ENCODE results near the gene MAGEF1.

Gene MAGEF1

DNA sequence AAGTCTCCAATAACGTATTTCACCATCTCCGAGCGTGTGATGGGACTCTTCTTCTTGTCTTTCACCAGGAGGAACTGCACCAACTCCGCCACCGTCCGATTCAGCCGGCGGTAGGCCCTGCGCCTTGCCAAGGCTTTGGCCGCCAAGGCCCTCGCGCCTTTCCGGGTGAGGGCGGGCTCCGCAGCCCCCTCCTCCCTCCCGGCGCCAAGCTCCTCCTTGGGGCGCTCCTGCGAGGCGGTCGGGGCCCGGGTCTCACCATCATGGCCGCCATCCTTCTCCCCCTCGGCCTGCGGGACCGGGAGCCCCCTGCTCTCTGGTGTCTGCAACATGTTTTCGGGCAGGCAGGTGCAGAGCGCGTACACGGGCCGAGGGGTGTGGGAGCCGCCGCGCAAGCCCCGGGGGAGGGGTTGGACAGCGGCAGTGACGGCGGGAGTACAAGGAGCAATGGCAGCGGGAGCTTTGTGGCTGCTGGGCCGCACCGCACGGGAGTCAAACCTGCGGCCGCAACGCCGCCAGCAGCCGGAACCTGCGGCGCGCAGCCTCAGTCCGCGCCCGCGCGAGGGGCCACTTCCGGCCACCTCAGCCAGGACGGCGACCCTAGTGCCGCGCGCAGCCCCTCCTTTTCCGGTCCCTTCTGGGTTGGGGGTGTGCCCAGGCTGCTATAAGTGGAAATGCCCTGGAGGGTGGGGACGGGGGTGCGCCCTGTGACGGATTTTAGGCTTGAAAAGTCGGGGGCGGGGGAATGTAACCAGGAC, at the start of gene MAGEF1:
TSS of gene MAGEF1 (minus strand) at position 572 of the 755 bp plus-strand sequence. CDS start at position 329, 243 bp downstream.
- DNase-seq: peak; percentile 78 to 83

DNA sequence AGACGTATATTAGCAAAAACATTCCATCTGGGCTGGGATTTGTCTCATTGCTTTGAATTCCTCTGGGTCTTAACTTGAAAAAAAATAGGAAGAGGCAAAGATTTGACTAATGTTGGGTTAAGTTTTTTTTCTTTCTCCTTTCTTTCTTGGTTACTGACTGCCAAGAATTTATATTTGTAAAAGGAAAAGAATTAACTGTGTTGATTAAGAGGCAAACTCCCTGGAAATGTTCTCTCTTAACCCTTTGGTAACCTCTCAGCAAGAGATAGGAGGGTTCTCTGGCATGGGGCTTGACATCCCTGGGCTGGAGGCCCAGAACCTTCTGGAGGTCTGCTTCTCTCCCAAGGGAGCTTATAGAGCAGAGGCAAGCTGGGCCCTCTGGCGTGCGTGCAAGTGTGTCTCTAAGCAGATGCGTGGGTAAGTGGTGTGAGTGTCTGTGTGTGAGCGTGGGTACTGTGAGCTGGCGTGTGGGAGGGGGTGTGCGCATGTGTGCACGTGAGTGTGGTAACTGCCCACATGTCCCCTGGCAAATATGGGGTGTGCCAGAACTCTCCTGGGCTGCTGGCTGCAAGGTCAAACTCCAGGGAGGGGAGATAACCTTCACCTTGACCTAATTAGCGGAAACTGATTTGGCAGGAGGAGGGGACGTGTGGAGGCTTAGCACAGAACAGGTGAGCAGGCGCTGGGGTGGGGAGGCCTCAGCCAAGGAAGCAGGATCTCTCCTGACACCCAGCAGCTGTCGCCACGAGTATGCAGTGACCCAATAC, 49.4 kb upstream of the MAGEF1 start:
- no peak for DNase-seq

DNA sequence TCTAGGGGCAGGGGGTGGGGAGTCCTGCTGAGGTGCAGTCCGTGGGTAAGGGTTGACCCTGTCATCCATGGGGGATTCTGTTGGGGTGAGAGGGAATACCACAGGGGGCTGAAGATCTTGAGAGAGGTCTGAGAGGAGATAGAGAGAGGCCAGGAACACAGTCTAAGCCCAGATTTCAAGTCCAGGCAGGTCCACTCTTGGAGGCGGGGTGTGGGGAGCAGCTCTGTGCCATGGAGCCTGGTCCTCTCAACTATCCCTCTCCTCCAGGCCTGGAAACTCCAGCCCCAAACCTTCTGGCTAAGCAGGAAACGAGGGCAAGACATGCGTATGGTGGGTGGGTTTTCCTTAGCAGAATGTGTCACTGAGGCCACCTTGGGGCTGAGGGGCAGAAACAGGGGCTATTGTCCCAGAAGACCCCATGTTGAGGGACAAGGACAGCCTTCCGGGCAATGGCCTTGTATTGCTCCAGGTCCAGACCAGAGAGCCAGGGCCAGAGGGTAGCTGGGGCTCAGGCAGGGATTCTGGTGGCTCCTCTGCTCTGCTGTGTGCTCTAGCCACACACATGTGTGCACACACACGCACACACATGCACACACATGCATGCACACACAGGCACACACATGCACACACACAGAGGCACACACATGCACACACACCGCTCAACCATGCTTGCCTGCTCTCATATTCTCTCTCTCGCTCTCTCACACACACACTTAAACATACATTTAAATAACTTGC, 48.6 kb upstream of the MAGEF1 start:
- no peak for DNase-seq

DNA sequence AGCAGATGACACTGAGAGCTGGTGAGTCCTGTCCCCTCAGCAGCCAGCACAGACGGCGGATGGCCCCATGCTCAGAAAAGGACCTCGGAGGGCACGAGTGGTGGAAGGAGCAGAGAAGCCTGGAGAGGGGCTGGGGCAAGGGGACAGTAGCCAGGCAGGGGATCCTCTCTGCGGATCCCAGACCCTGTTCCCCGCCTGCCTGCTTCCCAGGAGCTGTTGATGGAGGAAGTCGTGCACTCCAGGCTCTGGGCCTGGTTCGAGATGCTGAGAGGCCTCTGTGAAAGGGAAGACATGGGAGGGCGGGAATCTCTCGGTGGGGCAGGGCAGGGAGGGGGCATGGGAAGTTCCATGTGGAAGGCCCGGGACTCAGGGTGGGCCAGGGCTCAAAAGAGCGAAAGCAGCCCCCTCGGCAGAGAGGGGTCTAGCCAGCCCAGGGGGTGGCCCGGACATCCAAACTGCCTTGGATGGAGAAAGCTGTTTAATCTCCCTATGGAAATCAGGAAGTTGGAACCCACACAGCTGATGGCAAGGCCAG, 47.9 kb upstream of the MAGEF1 start:
- DNase-seq: no peak

DNA sequence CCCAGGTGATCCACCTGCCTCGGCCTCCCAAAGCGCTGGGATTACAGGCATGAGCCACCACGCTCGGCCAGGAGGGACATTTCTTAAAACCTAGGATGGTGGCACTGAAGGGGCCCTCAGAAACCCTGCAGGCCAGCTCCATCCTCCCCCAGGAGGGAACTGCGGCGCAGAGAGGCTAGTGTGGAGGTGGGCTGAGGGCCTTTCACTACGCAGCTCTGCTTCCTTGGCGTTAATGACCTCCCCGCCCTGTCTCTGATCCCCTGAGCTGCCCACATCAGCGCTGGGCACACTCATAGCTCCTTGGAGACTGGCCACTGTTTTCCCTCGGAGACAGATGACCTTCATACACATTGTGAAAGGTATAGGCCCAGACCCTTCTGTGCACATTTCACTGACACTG, 46.2 kb upstream of the MAGEF1 start:
- DNase-seq: no peak

GRCh38 chr3:184757022-184757651, 45.3 kb upstream of the MAGEF1 start:
- DNase-seq: no peak

GRCh38 chr3:184756151-184757021, 44.5 kb upstream of the MAGEF1 start:
- no peak for DNase-seq

- DNase-seq: no peak
Measured at GRCh38 chr3:184755315-184755731, 43.5 kb upstream of the MAGEF1 start.

GRCh38 chr3:184752361-184752760, 40.5 kb upstream of the MAGEF1 start:
- no peak for DNase-seq

- DNase-seq: no peak
Measured at GRCh38 chr3:184751204-184752040, 39.6 kb upstream of the MAGEF1 start.

GRCh38 chr3:184750349-184751083, 38.7 kb upstream of the MAGEF1 start:
- DNase-seq: no peak

DNA sequence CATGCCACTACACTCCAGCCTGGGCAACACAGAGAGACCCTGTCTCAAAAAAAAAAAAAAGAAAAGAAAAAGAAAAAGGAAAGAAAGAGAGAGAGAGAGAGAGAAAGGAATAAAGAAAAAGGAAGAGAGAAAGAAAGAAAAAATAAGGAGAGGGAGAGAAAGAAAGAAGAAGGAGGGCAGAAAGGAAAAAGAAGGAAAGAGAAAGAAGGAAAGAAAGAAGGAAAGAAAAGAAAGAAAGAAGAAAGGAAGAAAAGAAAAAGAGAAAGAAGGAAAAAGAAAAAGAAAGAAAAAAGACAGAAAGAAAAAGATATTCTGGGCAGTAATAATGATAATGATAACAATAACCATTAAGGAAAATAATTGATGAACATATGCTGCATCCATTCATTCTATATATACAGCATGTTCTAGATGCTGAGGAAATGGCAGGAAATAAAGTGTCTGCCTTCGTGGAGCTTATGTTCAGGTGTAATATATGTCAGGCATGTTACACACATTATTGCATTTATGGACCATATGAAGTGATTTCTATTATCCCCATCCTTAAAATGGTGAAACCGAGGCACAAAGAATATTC, 37.4 kb upstream of the MAGEF1 start:
- DNase-seq: no peak

- peak in 1 of 2 experiments; percentile 25 for DNase-seq
Measured at GRCh38 chr3:184748219-184749135, 36.6 kb upstream of the MAGEF1 start.

DNA sequence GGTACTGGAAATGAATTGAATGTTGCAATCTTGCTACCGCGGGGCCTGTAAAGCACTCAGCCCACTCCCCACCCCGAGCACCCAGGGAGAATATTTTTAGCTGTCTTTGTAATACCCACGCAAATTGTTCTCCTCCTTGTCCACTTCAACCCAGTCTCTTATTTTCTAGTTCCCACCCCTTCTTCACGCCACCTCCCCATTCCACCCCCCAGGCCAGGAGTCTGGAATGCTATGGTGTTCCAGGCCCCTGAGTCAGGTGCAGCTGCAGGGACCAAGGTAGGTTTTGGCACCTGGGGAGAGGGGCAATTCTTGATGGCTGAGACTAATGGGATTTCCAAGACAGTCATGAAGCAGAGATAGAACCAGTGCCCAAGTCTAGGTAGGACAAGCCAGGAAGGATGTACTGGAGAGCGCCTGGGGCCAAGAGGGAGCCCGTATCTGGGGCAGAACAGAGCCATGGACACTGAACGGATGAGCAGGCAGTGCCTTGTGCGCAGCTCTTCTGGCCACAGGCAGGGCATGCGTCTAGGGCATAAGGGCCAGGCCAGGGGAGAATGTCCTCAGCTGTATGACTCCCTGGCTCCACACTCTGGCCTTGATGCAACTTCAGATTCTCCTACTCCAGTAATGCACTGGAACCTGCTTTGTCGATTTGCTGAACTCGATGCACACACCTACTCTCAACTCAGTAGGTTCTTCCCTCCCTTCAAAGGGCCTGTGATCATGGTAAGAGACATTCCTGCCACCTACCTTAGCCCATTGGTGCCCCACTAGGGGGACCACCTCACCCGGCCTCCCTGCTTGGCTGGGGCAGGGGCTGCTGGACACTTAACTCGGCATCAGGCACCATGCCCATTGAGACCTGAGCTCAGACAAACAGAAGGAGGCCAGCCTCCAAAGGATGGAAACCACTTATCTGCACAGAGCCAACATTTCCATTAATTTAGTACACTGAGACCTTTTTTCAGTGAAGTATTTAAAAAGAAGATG, 34.6 kb upstream of the MAGEF1 start:
- DNase-seq: no peak

DNA sequence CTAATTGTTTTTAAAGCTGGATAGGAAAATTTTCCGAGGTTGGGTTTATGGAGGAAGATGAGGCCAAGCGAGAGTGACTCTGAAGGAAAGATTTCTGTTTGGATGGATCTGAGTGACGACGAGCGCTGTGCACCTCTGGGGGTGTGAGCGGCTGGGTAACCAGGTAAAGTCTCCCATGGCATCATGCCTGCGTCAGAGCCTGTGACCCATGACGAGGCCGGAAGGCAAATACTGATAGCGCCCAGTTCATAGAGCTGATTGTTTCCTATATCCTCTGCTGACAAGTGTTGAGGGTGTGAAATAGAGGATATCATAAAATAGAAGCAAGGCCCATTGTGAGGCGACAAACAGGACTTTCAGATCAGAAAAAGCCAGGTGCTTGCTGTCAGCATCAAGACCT, 33.7 kb upstream of the MAGEF1 start:
- no peak for DNase-seq

GRCh38 chr3:184743248-184743647, 31.4 kb upstream of the MAGEF1 start:
- DNase-seq: no peak

- DNase-seq: no peak
Measured at GRCh38 chr3:184742676-184743135, 30.8 kb upstream of the MAGEF1 start.

All from activated T-cell treated with anti-CD3 and anti-CD28 coated beads, Interleukin-2, amount 50 U/mL, for 48 hours (primary cell).